ENCODE results near the gene ANGPTL4.

DNA sequence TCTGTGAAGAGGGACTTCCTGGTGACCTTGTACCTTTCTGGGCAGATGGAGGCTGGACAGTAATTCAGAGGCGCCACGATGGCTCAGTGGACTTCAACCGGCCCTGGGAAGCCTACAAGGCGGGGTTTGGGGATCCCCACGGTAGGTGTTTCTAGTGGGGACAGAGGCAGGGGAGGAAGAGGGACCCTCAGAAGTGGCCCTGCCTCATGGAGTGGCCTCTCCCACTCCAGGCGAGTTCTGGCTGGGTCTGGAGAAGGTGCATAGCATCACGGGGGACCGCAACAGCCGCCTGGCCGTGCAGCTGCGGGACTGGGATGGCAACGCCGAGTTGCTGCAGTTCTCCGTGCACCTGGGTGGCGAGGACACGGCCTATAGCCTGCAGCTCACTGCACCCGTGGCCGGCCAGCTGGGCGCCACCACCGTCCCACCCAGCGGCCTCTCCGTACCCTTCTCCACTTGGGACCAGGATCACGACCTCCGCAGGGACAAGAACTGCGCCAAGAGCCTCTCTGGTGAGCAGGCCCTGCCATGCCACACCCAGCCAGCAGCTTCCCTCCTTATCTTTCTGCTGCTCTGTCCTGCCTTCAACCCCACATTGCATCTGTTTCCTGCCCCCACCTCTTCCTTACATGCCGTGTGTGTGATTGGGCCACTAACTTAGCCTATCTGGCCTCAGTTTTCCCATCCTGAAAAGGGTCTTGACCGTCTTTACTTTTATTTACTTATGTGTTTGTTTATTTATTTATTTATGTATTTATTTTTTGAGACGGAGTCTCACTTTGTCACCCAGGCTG lies 7.3 kb downstream of the ANGPTL4 start:
- TF ChIP-seq, protein P1, sequence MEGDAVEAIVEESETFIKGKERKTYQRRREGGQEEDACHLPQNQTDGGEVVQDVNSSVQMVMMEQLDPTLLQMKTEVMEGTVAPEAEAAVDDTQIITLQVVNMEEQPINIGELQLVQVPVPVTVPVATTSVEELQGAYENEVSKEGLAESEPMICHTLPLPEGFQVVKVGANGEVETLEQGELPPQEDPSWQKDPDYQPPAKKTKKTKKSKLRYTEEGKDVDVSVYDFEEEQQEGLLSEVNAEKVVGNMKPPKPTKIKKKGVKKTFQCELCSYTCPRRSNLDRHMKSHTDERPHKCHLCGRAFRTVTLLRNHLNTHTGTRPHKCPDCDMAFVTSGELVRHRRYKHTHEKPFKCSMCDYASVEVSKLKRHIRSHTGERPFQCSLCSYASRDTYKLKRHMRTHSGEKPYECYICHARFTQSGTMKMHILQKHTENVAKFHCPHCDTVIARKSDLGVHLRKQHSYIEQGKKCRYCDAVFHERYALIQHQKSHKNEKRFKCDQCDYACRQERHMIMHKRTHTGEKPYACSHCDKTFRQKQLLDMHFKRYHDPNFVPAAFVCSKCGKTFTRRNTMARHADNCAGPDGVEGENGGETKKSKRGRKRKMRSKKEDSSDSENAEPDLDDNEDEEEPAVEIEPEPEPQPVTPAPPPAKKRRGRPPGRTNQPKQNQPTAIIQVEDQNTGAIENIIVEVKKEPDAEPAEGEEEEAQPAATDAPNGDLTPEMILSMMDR (IDR thresholded peaks at IDR 0.05 in 8 of 11, conservative IDR thresholded peaks at IDR 0.05 in 3 of 11) = no peak
- TF ChIP-seq POLR2A (IDR thresholded peaks at IDR 0.05) = no peak
